Ishikawa (cell line): ENCODE measurements around the gene ENDOD1.

ENCODE experiments used
- CEBPB ChIP-seq: IDR thresholded peaks from 2 replicates; pipeline ENCODE4 v1.6.1; 2012
- CREB1 ChIP-seq: IDR thresholded peaks from 2 replicates; pipeline ENCODE4 v1.6.1; 2012; ENCODE audit warnings: low read depth
- EGR1 ChIP-seq: IDR thresholded peaks from 2 replicates; pipeline ENCODE4 v1.6.1; 2012
- EP300 ChIP-seq: IDR thresholded peaks from 2 replicates; pipeline ENCODE4 v1.6.1; 2012; ENCODE audit warnings: borderline replicate concordance
- FOXM1 ChIP-seq: IDR thresholded peaks from 2 replicates; pipeline ENCODE4 v1.6.1; 2012; ENCODE audit warnings: low read depth, borderline replicate concordance
- NFIC ChIP-seq: IDR thresholded peaks from 2 replicates; pipeline ENCODE4 v1.6.1; 2012
- RAD21 ChIP-seq: IDR thresholded peaks from 2 replicates; pipeline ENCODE4 v1.6.1; 2012; ENCODE audit warnings: low read depth
- TAF1 ChIP-seq: IDR thresholded peaks from 2 replicates; pipeline ENCODE4 v1.6.1; 2012; ENCODE audit warnings: low read depth, mild to moderate bottlenecking
- TCF12 ChIP-seq: IDR thresholded peaks from 2 replicates; pipeline ENCODE4 v1.6.1; 2012; ENCODE audit warnings: low read depth
- TEAD4 ChIP-seq: IDR thresholded peaks from 2 replicates; pipeline ENCODE4 v1.6.1; 2012
- YY1 ChIP-seq: IDR thresholded peaks from 2 replicates; pipeline ENCODE4 v1.6.1; 2012; ENCODE audit warnings: low read depth
- ZBTB7A ChIP-seq: IDR thresholded peaks from 2 replicates; pipeline ENCODE4 v1.6.1; 2012; ENCODE audit warnings: low read depth
- TF ChIP-seq, protein P1 (sequence below): IDR thresholded peaks from 2 replicates; pipeline ENCODE4 v1.6.1; 2012; ENCODE audit warnings: low read depth, mild to moderate bottlenecking
- TF ChIP-seq, protein P2 (sequence below): IDR thresholded peaks from 2 replicates; pipeline ENCODE4 v1.6.1; 2012
- TF ChIP-seq, protein P3 (sequence below): IDR thresholded peaks from 2 replicates; pipeline ENCODE4 v1.6.1; 2012

The ENDOD1 gene

DNA sequence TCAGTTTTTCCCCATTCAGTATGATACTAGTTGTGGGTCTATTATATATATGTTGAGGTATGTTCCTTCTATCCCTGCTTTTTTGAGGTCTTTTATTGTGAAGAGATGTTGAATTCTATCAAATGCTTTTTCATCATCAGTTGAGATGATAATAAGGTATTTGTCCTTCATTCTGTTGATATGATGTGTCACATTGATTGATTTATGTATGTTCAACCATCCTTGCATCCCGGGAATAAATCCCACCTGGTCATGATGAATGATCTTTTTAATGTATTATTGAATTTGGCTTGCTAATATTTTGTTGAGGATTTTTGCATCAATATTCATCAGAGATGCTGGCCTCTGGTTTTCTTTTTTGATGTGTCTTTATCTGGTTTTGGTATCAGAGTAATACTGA is 26.0 kb downstream of the ENDOD1 start:
- no peak for TF ChIP-seq TAF1
- TF ChIP-seq, protein P1, sequence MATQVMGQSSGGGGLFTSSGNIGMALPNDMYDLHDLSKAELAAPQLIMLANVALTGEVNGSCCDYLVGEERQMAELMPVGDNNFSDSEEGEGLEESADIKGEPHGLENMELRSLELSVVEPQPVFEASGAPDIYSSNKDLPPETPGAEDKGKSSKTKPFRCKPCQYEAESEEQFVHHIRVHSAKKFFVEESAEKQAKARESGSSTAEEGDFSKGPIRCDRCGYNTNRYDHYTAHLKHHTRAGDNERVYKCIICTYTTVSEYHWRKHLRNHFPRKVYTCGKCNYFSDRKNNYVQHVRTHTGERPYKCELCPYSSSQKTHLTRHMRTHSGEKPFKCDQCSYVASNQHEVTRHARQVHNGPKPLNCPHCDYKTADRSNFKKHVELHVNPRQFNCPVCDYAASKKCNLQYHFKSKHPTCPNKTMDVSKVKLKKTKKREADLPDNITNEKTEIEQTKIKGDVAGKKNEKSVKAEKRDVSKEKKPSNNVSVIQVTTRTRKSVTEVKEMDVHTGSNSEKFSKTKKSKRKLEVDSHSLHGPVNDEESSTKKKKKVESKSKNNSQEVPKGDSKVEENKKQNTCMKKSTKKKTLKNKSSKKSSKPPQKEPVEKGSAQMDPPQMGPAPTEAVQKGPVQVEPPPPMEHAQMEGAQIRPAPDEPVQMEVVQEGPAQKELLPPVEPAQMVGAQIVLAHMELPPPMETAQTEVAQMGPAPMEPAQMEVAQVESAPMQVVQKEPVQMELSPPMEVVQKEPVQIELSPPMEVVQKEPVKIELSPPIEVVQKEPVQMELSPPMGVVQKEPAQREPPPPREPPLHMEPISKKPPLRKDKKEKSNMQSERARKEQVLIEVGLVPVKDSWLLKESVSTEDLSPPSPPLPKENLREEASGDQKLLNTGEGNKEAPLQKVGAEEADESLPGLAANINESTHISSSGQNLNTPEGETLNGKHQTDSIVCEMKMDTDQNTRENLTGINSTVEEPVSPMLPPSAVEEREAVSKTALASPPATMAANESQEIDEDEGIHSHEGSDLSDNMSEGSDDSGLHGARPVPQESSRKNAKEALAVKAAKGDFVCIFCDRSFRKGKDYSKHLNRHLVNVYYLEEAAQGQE: no peak
- TF ChIP-seq, protein P2, sequence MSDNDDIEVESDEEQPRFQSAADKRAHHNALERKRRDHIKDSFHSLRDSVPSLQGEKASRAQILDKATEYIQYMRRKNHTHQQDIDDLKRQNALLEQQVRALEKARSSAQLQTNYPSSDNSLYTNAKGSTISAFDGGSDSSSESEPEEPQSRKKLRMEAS: no peak
- TF ChIP-seq EGR1: no peak
- TF ChIP-seq YY1: no peak
- no peak for TF ChIP-seq CEBPB
- no peak for TF ChIP-seq RAD21
- no peak for TF ChIP-seq ZBTB7A
- no peak for TF ChIP-seq NFIC
- no peak for TF ChIP-seq EP300
- TF ChIP-seq, protein P3, sequence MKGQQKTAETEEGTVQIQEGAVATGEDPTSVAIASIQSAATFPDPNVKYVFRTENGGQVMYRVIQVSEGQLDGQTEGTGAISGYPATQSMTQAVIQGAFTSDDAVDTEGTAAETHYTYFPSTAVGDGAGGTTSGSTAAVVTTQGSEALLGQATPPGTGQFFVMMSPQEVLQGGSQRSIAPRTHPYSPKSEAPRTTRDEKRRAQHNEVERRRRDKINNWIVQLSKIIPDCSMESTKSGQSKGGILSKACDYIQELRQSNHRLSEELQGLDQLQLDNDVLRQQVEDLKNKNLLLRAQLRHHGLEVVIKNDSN: no peak
- no peak for TF ChIP-seq TCF12
- TF ChIP-seq FOXM1: no peak
- TF ChIP-seq CREB1: no peak
- no peak for TF ChIP-seq TEAD4

DNA sequence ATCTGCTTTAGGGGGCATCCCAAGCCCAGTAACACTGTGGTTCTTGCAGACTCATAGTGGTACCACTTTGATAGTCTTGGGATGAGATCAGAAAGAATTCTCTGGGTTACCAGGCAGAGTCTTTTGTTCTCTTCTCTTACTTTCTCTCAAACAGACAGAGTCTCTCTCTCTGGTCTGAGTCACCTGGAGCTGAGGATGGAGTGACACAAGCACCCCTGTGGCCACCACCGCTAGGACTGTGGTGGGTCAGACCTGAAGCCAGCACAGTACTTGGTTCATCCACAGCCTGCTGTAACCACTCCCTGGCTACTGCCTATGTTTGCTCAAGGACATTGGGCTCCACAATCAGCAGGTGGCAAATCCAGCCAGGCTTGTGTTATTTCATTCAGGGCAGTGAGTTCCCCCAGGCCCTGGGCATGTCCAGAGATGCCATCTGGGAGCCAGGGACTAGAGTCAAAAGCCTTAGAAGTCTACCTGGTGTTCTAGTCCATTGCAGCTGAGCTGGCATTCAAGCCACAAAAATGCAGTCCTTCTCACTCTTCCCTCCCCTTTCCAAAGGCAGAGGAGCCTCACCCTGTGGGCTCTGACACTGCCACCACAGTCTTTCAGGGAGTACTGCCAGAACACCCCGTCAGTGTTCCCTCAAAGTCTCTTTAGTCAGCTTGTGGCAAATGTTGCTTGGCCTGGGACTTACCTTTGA is 29.9 kb downstream of the ENDOD1 start:
- no peak for TF ChIP-seq EP300
- TF ChIP-seq, protein P3: no peak
- no peak for TF ChIP-seq TEAD4
- no peak for TF ChIP-seq ZBTB7A

DNA sequence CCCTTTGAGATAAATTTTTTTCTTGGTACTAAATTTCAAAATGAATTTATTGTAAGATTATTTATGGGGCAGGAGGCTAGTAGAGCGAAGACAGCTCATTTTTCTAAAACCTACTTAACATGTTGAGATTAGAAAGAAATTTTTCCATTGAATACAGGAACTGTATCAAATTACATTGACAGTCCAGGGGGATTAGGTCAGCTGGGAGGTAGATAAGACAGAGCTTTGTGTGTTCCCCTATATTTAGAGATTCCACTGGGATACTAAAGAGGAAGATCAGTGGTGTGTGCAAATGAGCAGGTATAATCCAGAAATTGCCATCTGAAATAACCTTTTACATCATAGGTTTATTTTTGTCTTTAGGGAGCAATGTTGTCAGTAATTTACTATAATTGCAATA is 32.1 kb downstream of the ENDOD1 start:
- no peak for TF ChIP-seq TCF12
- no peak for TF ChIP-seq RAD21
- TF ChIP-seq, protein P3: no peak
- TF ChIP-seq EGR1: no peak
- no peak for TF ChIP-seq FOXM1
- no peak for TF ChIP-seq TAF1

DNA sequence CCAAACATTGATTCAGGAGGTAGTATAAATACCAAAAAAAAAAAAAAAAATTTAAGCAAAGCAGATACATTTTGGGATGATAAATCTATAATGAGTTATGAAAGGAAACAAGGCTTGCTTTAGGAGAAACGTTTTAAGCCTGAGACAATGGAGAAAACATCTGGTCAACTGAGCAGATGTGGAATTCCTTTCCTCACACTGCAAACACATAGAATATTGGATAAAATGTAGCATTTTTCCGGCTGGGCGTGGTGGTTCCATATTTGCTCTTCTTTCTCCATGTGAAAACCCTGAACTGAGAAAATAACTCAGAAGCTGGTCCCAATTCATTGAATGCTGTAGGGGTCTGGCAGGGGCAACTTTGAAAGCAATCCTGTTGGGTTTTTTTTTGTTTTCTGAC is 33.9 kb downstream of the ENDOD1 start:
- TF ChIP-seq, protein P2: no peak
- no peak for TF ChIP-seq EGR1
- no peak for TF ChIP-seq EP300
- TF ChIP-seq CEBPB: no peak
- TF ChIP-seq TCF12: no peak
- TF ChIP-seq FOXM1: no peak
- TF ChIP-seq, protein P1: no peak
- TF ChIP-seq NFIC: no peak
- TF ChIP-seq CREB1: no peak
- no peak for TF ChIP-seq YY1
- TF ChIP-seq, protein P3: no peak
- no peak for TF ChIP-seq TEAD4
- no peak for TF ChIP-seq RAD21
- TF ChIP-seq TAF1: no peak
- TF ChIP-seq ZBTB7A: no peak

DNA sequence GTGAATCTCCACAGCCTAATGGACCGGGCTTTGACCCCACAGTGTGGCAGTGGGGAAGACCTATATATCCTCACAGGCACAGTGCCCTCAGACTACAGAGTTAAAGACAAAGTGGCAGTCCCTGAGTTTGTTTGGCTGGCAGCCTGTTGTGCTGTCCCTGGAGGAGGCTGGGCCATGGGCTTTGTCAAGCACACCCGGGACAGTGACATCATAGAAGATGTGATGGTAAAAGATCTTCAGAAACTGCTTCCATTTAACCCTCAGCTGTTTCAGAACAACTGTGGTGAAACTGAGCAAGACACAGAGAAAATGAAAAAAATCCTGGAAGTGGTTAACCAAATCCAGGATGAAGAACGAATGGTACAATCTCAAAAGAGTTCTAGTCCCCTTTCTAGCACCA is 39.0 kb downstream of the ENDOD1 start:
- no peak for TF ChIP-seq RAD21
- no peak for TF ChIP-seq CREB1
- TF ChIP-seq ZBTB7A: no peak
- TF ChIP-seq, protein P1: no peak
